GM23338 (cell line): ENCODE measurements around the gene PVALEF. TPM values are rescaled to one million over a fixed set of nuclear protein-coding genes. Genes with fewer than 3 reads are reported as not detected.

Experiments used
- ATAC-seq: fragments of 200-7000 bp; cut with Tn5 transposase; 3 replicates; pipeline ENCODE4 v1.9.1; 2020
- DNase-seq: peaks from one replicate; pipeline ENCODE4 v3.0.0-alpha.2; 2015; ENCODE audit warnings: low spot score
- H2AFZ ChIP-seq: fragments of 200-600 bp; sonication (generic); 2 replicates; pipeline ENCODE4 v1.8.0; 2016; ENCODE audit warnings: antibody characterized with exemption, mild to moderate bottlenecking, moderate library complexity
- H3F3A ChIP-seq: fragments of 200-600 bp; sonication (generic); replicated peaks from 2 replicates; pipeline ENCODE4 v1.8.0; 2017; ENCODE audit warnings: antibody characterized with exemption, mixed run types, low read depth
- H3K27ac ChIP-seq: fragments of 200-600 bp; sonication (generic); 2 replicates; pipeline ENCODE4 v1.6.1; 2016; ENCODE audit warnings: low read depth
- H3K27me3 ChIP-seq: fragments of 200-600 bp; sonication (generic); 2 replicates; pipeline ENCODE4 v1.8.0; 2016; ENCODE audit warnings: mild to moderate bottlenecking, mixed run types, moderate library complexity; ENCODE audit not compliant: insufficient read depth
- H3K36me3 ChIP-seq: fragments of 200-600 bp; sonication (generic); 2 replicates; pipeline ENCODE4 v1.8.0; 2016; ENCODE audit warnings: mild to moderate bottlenecking; ENCODE audit not compliant: insufficient read depth
- H3K4me1 ChIP-seq: fragments of 200-600 bp; sonication (generic); 2 replicates; pipeline ENCODE4 v1.8.0; 2016; ENCODE audit warnings: mild to moderate bottlenecking, moderate library complexity; ENCODE audit not compliant: insufficient read depth
- H3K4me2 ChIP-seq: fragments of 200-600 bp; sonication (generic); 2 replicates; pipeline ENCODE4 v1.7.1; 2017; ENCODE audit warnings: mixed run types
- H3K4me3 ChIP-seq: fragments of 200-600 bp; sonication (generic); 2 replicates; pipeline ENCODE4 v1.6.1; 2016; ENCODE audit warnings: mixed run types
- H3K79me2 ChIP-seq: fragments of 200-600 bp; sonication (generic); replicated peaks from 2 replicates; pipeline ENCODE4 v1.8.0; 2017; ENCODE audit warnings: mild to moderate bottlenecking; ENCODE audit not compliant: insufficient read depth
- H3K9me2 ChIP-seq: fragments of 200-600 bp; sonication (generic); 2 replicates; pipeline ENCODE4 v1.8.0; 2017; ENCODE audit not compliant: insufficient read depth
- H4K20me1 ChIP-seq: fragments of 200-600 bp; sonication (generic); replicated peaks from 2 replicates; pipeline ENCODE4 v1.8.0; 2017; ENCODE audit warnings: mild to moderate bottlenecking; ENCODE audit not compliant: insufficient read depth
- H3K27ac Mint-ChIP-seq: 2 replicates; pipeline ENCODE4 v1.8.0; 2020; ENCODE audit warnings: inconsistent platforms, mild to moderate bottlenecking, moderate library complexity, mixed read lengths
- H3K27me3 Mint-ChIP-seq: 3 replicates; pipeline ENCODE4 v1.8.0; 2022; ENCODE audit warnings: low read depth, mild to moderate bottlenecking, moderate library complexity, mixed read lengths, inconsistent platforms; ENCODE audit not compliant: insufficient read depth, poor library complexity
- H3K36me3 Mint-ChIP-seq: 3 replicates; pipeline ENCODE4 v1.8.0; 2021; ENCODE audit warnings: low read depth, mild to moderate bottlenecking, inconsistent platforms, moderate library complexity, mixed read lengths
- H3K4me1 Mint-ChIP-seq: 3 replicates; pipeline ENCODE4 v1.8.0; 2020; ENCODE audit warnings: mild to moderate bottlenecking, inconsistent platforms, mixed read lengths
- H3K4me3 Mint-ChIP-seq: 3 replicates; pipeline ENCODE4 v1.8.0; 2021; ENCODE audit warnings: moderate library complexity, mild to moderate bottlenecking, inconsistent platforms, mixed read lengths
- H3K9me3 Mint-ChIP-seq: 3 replicates; pipeline ENCODE4 v1.8.0; 2020; ENCODE audit warnings: moderate library complexity, mild to moderate bottlenecking, inconsistent platforms, mixed read lengths
- EZH2phosphoT487 ChIP-seq: fragments of 200-600 bp; sonication (generic); IDR thresholded peaks from one replicate; pipeline ENCODE4 v1.8.1; 2018; ENCODE audit warnings: antibody characterized with exemption; ENCODE audit not compliant: unreplicated experiment
- JUNB ChIP-seq: IDR thresholded peaks from one replicate; pipeline ENCODE4 v1.6.1; 2016; ENCODE audit warnings: antibody characterized with exemption; ENCODE audit not compliant: unreplicated experiment
- NANOG ChIP-seq: IDR thresholded peaks from 2 replicates; pipeline ENCODE4 v1.6.1; 2016; ENCODE audit warnings: antibody characterized with exemption, borderline replicate concordance
- STAT1 ChIP-seq: IDR thresholded peaks from one replicate; pipeline ENCODE4 v1.6.1; 2016; ENCODE audit warnings: antibody characterized with exemption; ENCODE audit not compliant: unreplicated experiment
- ZNF114 ChIP-seq: fragments of 250-450 bp; sonication (Bioruptor Pico); IDR thresholded peaks from 2 replicates; pipeline ENCODE4 v1.5.0; 2020; ENCODE audit warnings: mild to moderate bottlenecking, moderate library complexity
- ZNF331 ChIP-seq: fragments of 250-450 bp; sonication (Bioruptor Pico); IDR thresholded peaks from 2 replicates; pipeline ENCODE4 v1.5.0; 2020; ENCODE audit warnings: low read depth, mild to moderate bottlenecking, moderate library complexity
- polyA plus RNA-seq: library from polyadenylated mRNA; unstranded; fragments of >200 nt; fragmentation: Nextera tagmentation; extraction: Ambion mirVana; gene quantifications from 2 replicates; pipeline ENCODE4 v1.2.1, GENCODE V29; 2016
- total RNA-seq: library from RNA; depleted of rRNA; stranded (reverse); fragments of >200 nt; shearing (Covaris generic); gene quantifications from 2 replicates; pipeline ENCODE4 v1.2.3, GENCODE V29; 2014
- TF ChIP-seq, protein P1 (sequence below): IDR thresholded peaks from one replicate; pipeline ENCODE4 v1.6.1; 2018; ENCODE audit warnings: antibody characterized with exemption; ENCODE audit not compliant: unreplicated experiment
- TF ChIP-seq, protein P2 (sequence below), 2 experiments: fragments of 200-600 bp in 1 of 2; sonication (generic) in 1 of 2; conservative IDR thresholded peaks; 2 replicates each; pipeline versions ENCODE4 v1.5.1 to v1.6.1; 2016 to 2017; ENCODE audit warnings: antibody characterized with exemption in 2 of 2, low read depth in 2 of 2, mild to moderate bottlenecking in 2 of 2, moderate library complexity in 1 of 2
- TF ChIP-seq, protein P3 (sequence below): fragments of 250-450 bp; sonication (Bioruptor Pico); IDR thresholded peaks from 2 replicates; pipeline ENCODE4 v1.5.0; 2020; ENCODE audit warnings: mild to moderate bottlenecking, moderate library complexity

Gene PVALEF
- total and polyA plus RNA-seq, 2 experiments from 2014 or later, result not detected

DNA sequence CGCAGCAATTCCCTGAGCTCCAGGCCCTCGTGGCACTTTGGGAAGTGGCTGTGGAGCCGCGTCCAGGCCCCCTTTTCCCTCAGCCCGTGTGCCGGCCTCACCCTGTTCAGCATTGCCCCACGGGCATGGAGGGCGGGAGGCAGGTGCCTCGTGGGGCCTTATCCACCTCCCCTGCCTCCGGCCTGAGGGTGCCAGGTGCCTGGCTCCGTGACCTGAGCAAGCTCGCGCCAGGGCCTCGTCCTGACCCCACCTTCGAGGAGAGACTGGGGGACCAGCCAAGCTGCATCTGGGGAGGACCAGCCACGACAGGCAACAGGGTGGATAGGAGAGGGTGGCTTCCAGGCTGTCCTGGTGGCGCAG is 27.7 kb downstream of the PVALEF start:
- Histone ChIP-seq H3K9me2 (no peaks in the 10 kb centered on the region), H3K4me3 (no peak overlapping the region), H3K27ac (no peak overlapping the region), H3K4me2 (no peak overlapping the region), H3K27me3 (no peaks in the 10 kb centered on the region), H3K36me3 (no peaks in the 10 kb centered on the region), H3K4me1 (no peaks in the 10 kb centered on the region), H3K79me2 (no peaks in the 10 kb centered on the region), H4K20me1 (no peaks in the 10 kb centered on the region), H2AFZ (no peak overlapping the region), H3F3A (no peaks in the 10 kb centered on the region)
- Mint-ChIP-seq H3K36me3 (0 out of 3 replicates have a peak, but pooled peaks cover 9% of the 10 kb centered on the region), H3K4me3 (no peak overlapping the region), H3K27ac (no peak overlapping the region), H3K4me1 (no peaks in the 10 kb centered on the region), H3K9me3 (no peaks in the 10 kb centered on the region), H3K27me3 (peaks cover 2% of the 10 kb centered on the region)
- DNase-seq (no peak), ATAC-seq (no peak)
- TF ChIP-seq ZNF331, result no peak
- TF ChIP-seq, protein P1, sequence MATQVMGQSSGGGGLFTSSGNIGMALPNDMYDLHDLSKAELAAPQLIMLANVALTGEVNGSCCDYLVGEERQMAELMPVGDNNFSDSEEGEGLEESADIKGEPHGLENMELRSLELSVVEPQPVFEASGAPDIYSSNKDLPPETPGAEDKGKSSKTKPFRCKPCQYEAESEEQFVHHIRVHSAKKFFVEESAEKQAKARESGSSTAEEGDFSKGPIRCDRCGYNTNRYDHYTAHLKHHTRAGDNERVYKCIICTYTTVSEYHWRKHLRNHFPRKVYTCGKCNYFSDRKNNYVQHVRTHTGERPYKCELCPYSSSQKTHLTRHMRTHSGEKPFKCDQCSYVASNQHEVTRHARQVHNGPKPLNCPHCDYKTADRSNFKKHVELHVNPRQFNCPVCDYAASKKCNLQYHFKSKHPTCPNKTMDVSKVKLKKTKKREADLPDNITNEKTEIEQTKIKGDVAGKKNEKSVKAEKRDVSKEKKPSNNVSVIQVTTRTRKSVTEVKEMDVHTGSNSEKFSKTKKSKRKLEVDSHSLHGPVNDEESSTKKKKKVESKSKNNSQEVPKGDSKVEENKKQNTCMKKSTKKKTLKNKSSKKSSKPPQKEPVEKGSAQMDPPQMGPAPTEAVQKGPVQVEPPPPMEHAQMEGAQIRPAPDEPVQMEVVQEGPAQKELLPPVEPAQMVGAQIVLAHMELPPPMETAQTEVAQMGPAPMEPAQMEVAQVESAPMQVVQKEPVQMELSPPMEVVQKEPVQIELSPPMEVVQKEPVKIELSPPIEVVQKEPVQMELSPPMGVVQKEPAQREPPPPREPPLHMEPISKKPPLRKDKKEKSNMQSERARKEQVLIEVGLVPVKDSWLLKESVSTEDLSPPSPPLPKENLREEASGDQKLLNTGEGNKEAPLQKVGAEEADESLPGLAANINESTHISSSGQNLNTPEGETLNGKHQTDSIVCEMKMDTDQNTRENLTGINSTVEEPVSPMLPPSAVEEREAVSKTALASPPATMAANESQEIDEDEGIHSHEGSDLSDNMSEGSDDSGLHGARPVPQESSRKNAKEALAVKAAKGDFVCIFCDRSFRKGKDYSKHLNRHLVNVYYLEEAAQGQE, result no peak
- TF ChIP-seq NANOG, result no peak
- TF ChIP-seq, protein P2, sequence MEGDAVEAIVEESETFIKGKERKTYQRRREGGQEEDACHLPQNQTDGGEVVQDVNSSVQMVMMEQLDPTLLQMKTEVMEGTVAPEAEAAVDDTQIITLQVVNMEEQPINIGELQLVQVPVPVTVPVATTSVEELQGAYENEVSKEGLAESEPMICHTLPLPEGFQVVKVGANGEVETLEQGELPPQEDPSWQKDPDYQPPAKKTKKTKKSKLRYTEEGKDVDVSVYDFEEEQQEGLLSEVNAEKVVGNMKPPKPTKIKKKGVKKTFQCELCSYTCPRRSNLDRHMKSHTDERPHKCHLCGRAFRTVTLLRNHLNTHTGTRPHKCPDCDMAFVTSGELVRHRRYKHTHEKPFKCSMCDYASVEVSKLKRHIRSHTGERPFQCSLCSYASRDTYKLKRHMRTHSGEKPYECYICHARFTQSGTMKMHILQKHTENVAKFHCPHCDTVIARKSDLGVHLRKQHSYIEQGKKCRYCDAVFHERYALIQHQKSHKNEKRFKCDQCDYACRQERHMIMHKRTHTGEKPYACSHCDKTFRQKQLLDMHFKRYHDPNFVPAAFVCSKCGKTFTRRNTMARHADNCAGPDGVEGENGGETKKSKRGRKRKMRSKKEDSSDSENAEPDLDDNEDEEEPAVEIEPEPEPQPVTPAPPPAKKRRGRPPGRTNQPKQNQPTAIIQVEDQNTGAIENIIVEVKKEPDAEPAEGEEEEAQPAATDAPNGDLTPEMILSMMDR (conservative IDR thresholded peaks at IDR 0.05; ENCODE audit: low read depth in 2 of 2), result no peak
- TF ChIP-seq EZH2phosphoT487, result no peak
- TF ChIP-seq ZNF114 (CRISPR knock-in tag), result no peak
- TF ChIP-seq, protein P3, sequence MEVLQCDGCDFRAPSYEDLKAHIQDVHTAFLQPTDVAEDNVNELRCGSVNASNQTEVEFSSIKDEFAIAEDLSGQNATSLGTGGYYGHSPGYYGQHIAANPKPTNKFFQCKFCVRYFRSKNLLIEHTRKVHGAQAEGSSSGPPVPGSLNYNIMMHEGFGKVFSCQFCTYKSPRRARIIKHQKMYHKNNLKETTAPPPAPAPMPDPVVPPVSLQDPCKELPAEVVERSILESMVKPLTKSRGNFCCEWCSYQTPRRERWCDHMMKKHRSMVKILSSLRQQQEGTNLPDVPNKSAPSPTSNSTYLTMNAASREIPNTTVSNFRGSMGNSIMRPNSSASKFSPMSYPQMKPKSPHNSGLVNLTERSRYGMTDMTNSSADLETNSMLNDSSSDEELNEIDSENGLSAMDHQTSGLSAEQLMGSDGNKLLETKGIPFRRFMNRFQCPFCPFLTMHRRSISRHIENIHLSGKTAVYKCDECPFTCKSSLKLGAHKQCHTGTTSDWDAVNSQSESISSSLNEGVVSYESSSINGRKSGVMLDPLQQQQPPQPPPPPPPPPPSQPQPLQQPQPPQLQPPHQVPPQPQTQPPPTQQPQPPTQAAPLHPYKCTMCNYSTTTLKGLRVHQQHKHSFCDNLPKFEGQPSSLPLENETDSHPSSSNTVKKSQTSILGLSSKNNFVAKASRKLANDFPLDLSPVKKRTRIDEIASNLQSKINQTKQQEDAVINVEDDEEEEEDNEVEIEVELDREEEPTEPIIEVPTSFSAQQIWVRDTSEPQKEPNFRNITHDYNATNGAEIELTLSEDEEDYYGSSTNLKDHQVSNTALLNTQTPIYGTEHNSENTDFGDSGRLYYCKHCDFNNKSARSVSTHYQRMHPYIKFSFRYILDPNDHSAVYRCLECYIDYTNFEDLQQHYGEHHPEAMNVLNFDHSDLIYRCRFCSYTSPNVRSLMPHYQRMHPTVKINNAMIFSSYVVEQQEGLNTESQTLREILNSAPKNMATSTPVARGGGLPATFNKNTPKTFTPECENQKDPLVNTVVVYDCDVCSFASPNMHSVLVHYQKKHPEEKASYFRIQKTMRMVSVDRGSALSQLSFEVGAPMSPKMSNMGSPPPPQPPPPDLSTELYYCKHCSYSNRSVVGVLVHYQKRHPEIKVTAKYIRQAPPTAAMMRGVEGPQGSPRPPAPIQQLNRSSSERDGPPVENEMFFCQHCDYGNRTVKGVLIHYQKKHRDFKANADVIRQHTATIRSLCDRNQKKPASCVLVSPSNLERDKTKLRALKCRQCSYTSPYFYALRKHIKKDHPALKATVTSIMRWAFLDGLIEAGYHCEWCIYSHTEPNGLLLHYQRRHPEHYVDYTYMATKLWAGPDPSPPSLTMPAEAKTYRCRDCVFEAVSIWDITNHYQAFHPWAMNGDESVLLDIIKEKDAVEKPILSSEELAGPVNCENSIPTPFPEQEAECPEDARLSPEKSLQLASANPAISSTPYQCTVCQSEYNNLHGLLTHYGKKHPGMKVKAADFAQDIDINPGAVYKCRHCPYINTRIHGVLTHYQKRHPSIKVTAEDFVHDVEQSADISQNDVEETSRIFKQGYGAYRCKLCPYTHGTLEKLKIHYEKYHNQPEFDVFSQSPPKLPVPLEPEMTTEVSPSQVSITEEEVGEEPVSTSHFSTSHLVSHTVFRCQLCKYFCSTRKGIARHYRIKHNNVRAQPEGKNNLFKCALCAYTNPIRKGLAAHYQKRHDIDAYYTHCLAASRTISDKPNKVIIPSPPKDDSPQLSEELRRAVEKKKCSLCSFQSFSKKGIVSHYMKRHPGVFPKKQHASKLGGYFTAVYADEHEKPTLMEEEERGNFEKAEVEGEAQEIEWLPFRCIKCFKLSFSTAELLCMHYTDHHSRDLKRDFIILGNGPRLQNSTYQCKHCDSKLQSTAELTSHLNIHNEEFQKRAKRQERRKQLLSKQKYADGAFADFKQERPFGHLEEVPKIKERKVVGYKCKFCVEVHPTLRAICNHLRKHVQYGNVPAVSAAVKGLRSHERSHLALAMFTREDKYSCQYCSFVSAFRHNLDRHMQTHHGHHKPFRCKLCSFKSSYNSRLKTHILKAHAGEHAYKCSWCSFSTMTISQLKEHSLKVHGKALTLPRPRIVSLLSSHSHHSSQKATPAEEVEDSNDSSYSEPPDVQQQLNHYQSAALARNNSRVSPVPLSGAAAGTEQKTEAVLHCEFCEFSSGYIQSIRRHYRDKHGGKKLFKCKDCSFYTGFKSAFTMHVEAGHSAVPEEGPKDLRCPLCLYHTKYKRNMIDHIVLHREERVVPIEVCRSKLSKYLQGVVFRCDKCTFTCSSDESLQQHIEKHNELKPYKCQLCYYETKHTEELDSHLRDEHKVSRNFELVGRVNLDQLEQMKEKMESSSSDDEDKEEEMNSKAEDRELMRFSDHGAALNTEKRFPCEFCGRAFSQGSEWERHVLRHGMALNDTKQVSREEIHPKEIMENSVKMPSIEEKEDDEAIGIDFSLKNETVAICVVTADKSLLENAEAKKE (CRISPR knock-in tag), result no peak
- no peak for TF ChIP-seq STAT1
- no peak for TF ChIP-seq JUNB
